ENCODE measurements around the gene RHOXF2B. TPM values are rescaled to one million over a fixed set of nuclear protein-coding genes. Genes with fewer than 3 reads are reported as not detected.

Gene RHOXF2B
- polyA plus RNA-seq, 1 donor from 2014 or later = not detected

- no peaks in the 10 kb centered on the region for H3K27me3 ChIP-seq (ENCODE audit: insufficient read depth, low read depth, low read length)
- no peaks in the 10 kb centered on the region for H3K9me2 ChIP-seq (ENCODE audit: insufficient read depth, low read length)
- H3K9ac ChIP-seq (ENCODE audit: low read length) = no peak overlapping the region
- H3F3A ChIP-seq (ENCODE audit: insufficient read depth, low read length, poor library complexity, severe bottlenecking) = no peaks in the 10 kb centered on the region
- no peak overlapping the region for H2AFZ ChIP-seq (ENCODE audit: low read depth, low read length)
- no peaks in the 10 kb centered on the region for H3K9me3 ChIP-seq (ENCODE audit: low read length)
- H4K20me1 ChIP-seq (ENCODE audit: insufficient read depth) = no peaks in the 10 kb centered on the region
- H3K36me3 ChIP-seq (ENCODE audit: insufficient read depth, low read length) = no peaks in the 10 kb centered on the region
- no peak overlapping the region for H3K4me2 ChIP-seq (ENCODE audit: low read length)
- TF ChIP-seq CTCF (IDR thresholded peaks at IDR 0.05; ENCODE audit: poor library complexity, severe bottlenecking) (no peak), REST (IDR thresholded peaks at IDR 0.05; ENCODE audit: borderline replicate concordance) (no peak), SMC3 (conservative IDR thresholded peaks at IDR 0.05; ENCODE audit: poor library complexity) (no peak), TAF1 (IDR thresholded peaks at IDR 0.05; ENCODE audit: low read depth) (no peak), POLR2AphosphoS5 (IDR thresholded peaks at IDR 0.05) (no peak), MXI1 (conservative IDR thresholded peaks at IDR 0.05; ENCODE audit: poor library complexity, severe bottlenecking) (no peak), EP300 (conservative IDR thresholded peaks at IDR 0.05; ENCODE audit: poor library complexity, severe bottlenecking) (no peak), EZH2 (IDR thresholded peaks at IDR 0.05; ENCODE audit: borderline replicate concordance, insufficient read depth, low read length, poor library complexity, severe bottlenecking) (no peak), RAD21 (conservative IDR thresholded peaks at IDR 0.05) (no peak)
- H3K27ac ChIP-seq (ENCODE audit: low read length) = no peak overlapping the region
- H3K4me3 ChIP-seq (ENCODE audit: low read length) = no peak overlapping the region
- H3K79me2 ChIP-seq (replicated peaks; ENCODE audit: insufficient read depth, low read length) = no peaks in the 10 kb centered on the region
Observed at GRCh38 chrX:120029354-120029753, 48.1 kb downstream of the RHOXF2B start.

GRCh38 chrX:120023259-120023658 lies 54.2 kb downstream of the RHOXF2B start:
- Histone ChIP-seq H3K27me3 (ENCODE audit: insufficient read depth, low read depth, low read length) (peaks cover 5% of the 10 kb centered on the region), H3K4me2 (ENCODE audit: low read length) (no peak overlapping the region), H3K4me3 (ENCODE audit: low read length) (no peak overlapping the region), H3K9me3 (ENCODE audit: low read length) (no peaks in the 10 kb centered on the region), H3K36me3 (ENCODE audit: insufficient read depth, low read length) (no peaks in the 10 kb centered on the region), H3K79me2 (replicated peaks; ENCODE audit: insufficient read depth, low read length) (no peaks in the 10 kb centered on the region), H3K27ac (ENCODE audit: low read length) (no peak overlapping the region), H3K9me2 (ENCODE audit: insufficient read depth, low read length) (no peaks in the 10 kb centered on the region), H4K20me1 (ENCODE audit: insufficient read depth) (no peaks in the 10 kb centered on the region), H3K9ac (ENCODE audit: low read length) (no peak overlapping the region), H3F3A (ENCODE audit: insufficient read depth, low read length, poor library complexity, severe bottlenecking) (no peaks in the 10 kb centered on the region), H2AFZ (ENCODE audit: low read depth, low read length) (no peak overlapping the region)
- TF ChIP-seq EP300 (conservative IDR thresholded peaks at IDR 0.05; ENCODE audit: poor library complexity, severe bottlenecking) (no peak), EZH2 (IDR thresholded peaks at IDR 0.05; ENCODE audit: borderline replicate concordance, insufficient read depth, low read length, poor library complexity, severe bottlenecking) (no peak), REST (IDR thresholded peaks at IDR 0.05; ENCODE audit: borderline replicate concordance) (no peak), POLR2AphosphoS5 (IDR thresholded peaks at IDR 0.05) (no peak), CTCF (IDR thresholded peaks at IDR 0.05; ENCODE audit: poor library complexity, severe bottlenecking) (no peak), SMC3 (conservative IDR thresholded peaks at IDR 0.05; ENCODE audit: poor library complexity) (no peak), RAD21 (conservative IDR thresholded peaks at IDR 0.05) (no peak), MXI1 (conservative IDR thresholded peaks at IDR 0.05; ENCODE audit: poor library complexity, severe bottlenecking) (no peak), TAF1 (IDR thresholded peaks at IDR 0.05; ENCODE audit: low read depth) (no peak)

Data from neural cell (in vitro differentiated cells).